ENCODE measurements around the gene SEPHS1. TPM values are rescaled to one million over a fixed set of nuclear protein-coding genes. Genes with fewer than 3 reads are reported as not detected.
"Not testable (repeated sequence)": the region's sequence is repeated elsewhere in the genome, so short reads cannot be mapped to it uniquely, and the experiment has no call there.

The SEPHS1 gene
- total and polyA plus RNA-seq, 2 donors (not counting 3 experiments of a cell fraction or from before 2014, with no cell fraction given), result 40.6 to 55.4 TPM

- H3K9me3 ChIP-seq (replicated peaks; ENCODE audit: control insufficient read depth, insufficient read depth, low read length), result no peaks in the 10 kb centered on the region
- CTCF ChIA-PET, result interaction anchor here (0.8 to 1.0 kb wide), 2 partner anchors 15 to 16 kb away, joined by 3 read pairs; partner anchors contain the start of gene PHYH
- POLR2A ChIA-PET, result no interaction called here
- no peak for DNase-seq (ENCODE audit: low read depth, low spot score)
- no peaks in the 10 kb centered on the region for H3K27me3 ChIP-seq (ENCODE audit: control insufficient read depth in 2 of 2, insufficient read depth in 2 of 2, low read length in 2 of 2)
- H2AFZ ChIP-seq (ENCODE audit: low read depth, low read length), result no peak overlapping the region
- H3K4me3 ChIP-seq (replicated peaks in 1 of 3; ENCODE audit: insufficient read depth in 1 of 3, low read depth in 1 of 3, low read length in 3 of 3), result no peak overlapping the region
- no peak overlapping the region for H3K27ac ChIP-seq (ENCODE audit: insufficient read depth, low read depth, low read length)
- H4K20me1 ChIP-seq (replicated peaks; ENCODE audit: control insufficient read depth, extremely low read depth, insufficient read depth, low read length), result no peaks in the 10 kb centered on the region
- FAIRE-seq, result no peak
- H3K36me3 ChIP-seq (ENCODE audit: control insufficient read depth in 2 of 2, extremely low read depth in 1 of 2, insufficient read depth in 2 of 2, low read length in 2 of 2), result no peaks in the 10 kb centered on the region
- intact Hi-C loops (cut with micrococcal nuclease) (no loop called here), dilution Hi-C loops (cut with MboI; ENCODE audit: extremely low pct_ligation_motif_present, low sequenced_read_pairs) (no loop called here)
- no peaks in the 10 kb centered on the region for H3K4me1 ChIP-seq (ENCODE audit: control insufficient read depth, extremely low read depth, insufficient read depth, low read length)
- H3K4me2 ChIP-seq (ENCODE audit: insufficient read depth, low read length), result no peak overlapping the region
- H3K79me2 ChIP-seq (ENCODE audit: control insufficient read depth, insufficient read depth, low read length), result no peaks in the 10 kb centered on the region
- no peak overlapping the region for H3K9ac ChIP-seq (replicated peaks; ENCODE audit: extremely low read depth, insufficient read depth, low read length)
- TF ChIP-seq FOS (IDR thresholded peaks at IDR 0.05; ENCODE audit: borderline replicate concordance, insufficient read depth, low read length) (no peak), POLR2AphosphoS5 (IDR thresholded peaks at IDR 0.05; ENCODE audit: insufficient read depth, low read depth, low read length) (no peak), POLR2A (IDR thresholded peaks at IDR 0.05; ENCODE audit: low read depth, low read length) (no peak), JUN (IDR thresholded peaks at IDR 0.05; ENCODE audit: borderline replicate concordance, insufficient read depth, insufficient read length, low read depth) (no peak)
- no peaks in the 10 kb centered on the region for H3K9me1 ChIP-seq (replicated peaks; ENCODE audit: control insufficient read depth, extremely low read depth, insufficient read depth, low read length)
- BruUV-seq (replicated peaks), result no TSS peak
These were observed 64.0 kb downstream of the SEPHS1 start for GRCh38 chr10:13284050-13284449.

GRCh38 chr10:13282348-13282747, 65.7 kb downstream of the SEPHS1 start:
- POLR2A ChIA-PET; dilution Hi-C loops (cut with MboI; ENCODE audit: extremely low pct_ligation_motif_present, low sequenced_read_pairs); BruUV-seq (replicated peaks): not testable (repeated sequence)

More at GRCh38 chr10:13282348-13282747, 65.7 kb downstream of the SEPHS1 start:
- H3K9me1 ChIP-seq (replicated peaks; ENCODE audit: control insufficient read depth, extremely low read depth, insufficient read depth, low read length); H4K20me1 ChIP-seq (replicated peaks; ENCODE audit: control insufficient read depth, extremely low read depth, insufficient read depth, low read length); H3K27me3 ChIP-seq (ENCODE audit: control insufficient read depth in 2 of 2, insufficient read depth in 2 of 2, low read length in 2 of 2); H3K79me2 ChIP-seq (ENCODE audit: control insufficient read depth, insufficient read depth, low read length); FAIRE-seq; H3K9ac ChIP-seq (replicated peaks; ENCODE audit: extremely low read depth, insufficient read depth, low read length); H3K4me1 ChIP-seq (ENCODE audit: control insufficient read depth, extremely low read depth, insufficient read depth, low read length); H3K9me3 ChIP-seq (replicated peaks; ENCODE audit: control insufficient read depth, insufficient read depth, low read length); H3K27ac ChIP-seq (ENCODE audit: insufficient read depth, low read depth, low read length); intact Hi-C loops (cut with micrococcal nuclease); H3K4me2 ChIP-seq (ENCODE audit: insufficient read depth, low read length); DNase-seq (ENCODE audit: low read depth, low spot score); H3K4me3 ChIP-seq (replicated peaks in 1 of 3; ENCODE audit: insufficient read depth in 1 of 3, low read depth in 1 of 3, low read length in 3 of 3); H2AFZ ChIP-seq (ENCODE audit: low read depth, low read length); H3K36me3 ChIP-seq (ENCODE audit: control insufficient read depth in 2 of 2, extremely low read depth in 1 of 2, insufficient read depth in 2 of 2, low read length in 2 of 2): not testable (repeated sequence)
- CTCF ChIA-PET, result interaction anchor here (0.7 kb wide), 1 partner anchor 60 kb away, joined by 3 read pairs; no protein-coding TSS in a partner anchor

Data from endothelial cell of umbilical vein (primary cell).